ENCODE results near the gene SREBF1.

DNA sequence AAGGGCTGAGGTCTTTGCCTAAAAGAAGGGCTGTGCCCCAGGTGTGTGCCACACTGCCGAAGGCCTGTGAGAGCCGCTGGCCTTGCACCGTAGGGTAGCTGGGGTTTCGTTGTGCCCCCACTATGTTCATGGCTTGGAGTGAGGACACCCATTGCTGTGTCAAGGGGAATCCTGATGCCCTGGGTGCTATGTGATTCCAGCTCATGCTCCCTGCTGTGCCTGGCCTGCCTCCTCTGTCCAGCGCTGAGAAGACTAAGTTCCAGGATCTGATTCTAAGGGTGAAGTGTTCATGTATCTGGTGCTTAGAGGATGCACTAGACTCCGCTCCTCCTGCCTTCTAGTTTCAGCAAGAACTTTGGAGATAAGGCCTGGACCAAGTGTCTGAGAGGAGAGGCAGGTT, 47.4 kb downstream of the SREBF1 start:
- TF ChIP-seq, protein P1, sequence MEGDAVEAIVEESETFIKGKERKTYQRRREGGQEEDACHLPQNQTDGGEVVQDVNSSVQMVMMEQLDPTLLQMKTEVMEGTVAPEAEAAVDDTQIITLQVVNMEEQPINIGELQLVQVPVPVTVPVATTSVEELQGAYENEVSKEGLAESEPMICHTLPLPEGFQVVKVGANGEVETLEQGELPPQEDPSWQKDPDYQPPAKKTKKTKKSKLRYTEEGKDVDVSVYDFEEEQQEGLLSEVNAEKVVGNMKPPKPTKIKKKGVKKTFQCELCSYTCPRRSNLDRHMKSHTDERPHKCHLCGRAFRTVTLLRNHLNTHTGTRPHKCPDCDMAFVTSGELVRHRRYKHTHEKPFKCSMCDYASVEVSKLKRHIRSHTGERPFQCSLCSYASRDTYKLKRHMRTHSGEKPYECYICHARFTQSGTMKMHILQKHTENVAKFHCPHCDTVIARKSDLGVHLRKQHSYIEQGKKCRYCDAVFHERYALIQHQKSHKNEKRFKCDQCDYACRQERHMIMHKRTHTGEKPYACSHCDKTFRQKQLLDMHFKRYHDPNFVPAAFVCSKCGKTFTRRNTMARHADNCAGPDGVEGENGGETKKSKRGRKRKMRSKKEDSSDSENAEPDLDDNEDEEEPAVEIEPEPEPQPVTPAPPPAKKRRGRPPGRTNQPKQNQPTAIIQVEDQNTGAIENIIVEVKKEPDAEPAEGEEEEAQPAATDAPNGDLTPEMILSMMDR (conservative IDR thresholded peaks at IDR 0.05; ENCODE audit: low read depth, low read length) = no peak
- no peak for TF ChIP-seq EZH2 (IDR thresholded peaks at IDR 0.05; ENCODE audit: low read length, unreplicated experiment)
